GM18517 (cell line): Measurements from ENCODE around the gene SH3BGRL2.

Experiments
- ATAC-seq: cut with Tn5 transposase; IDR thresholded peaks from one replicate; pipeline ENCODE4 v1.9.1; 2021; ENCODE audit warnings: mild to moderate bottlenecking, moderate library complexity; ENCODE audit not compliant: unreplicated experiment

Gene SH3BGRL2

GRCh38 chr6:79630883-79631692 is at the start of gene SH3BGRL2:
TSS of gene SH3BGRL2 (plus strand) at chr6:79631329. CDS start at chr6:79631462, 133 bp downstream.
- peak; percentile 52 for ATAC-seq

- no peak for ATAC-seq
Measured at GRCh38 chr6:79584332-79584731, 46.8 kb upstream of the SH3BGRL2 start.

- no peak for ATAC-seq
Measured at GRCh38 chr6:79586548-79586947, 44.6 kb upstream of the SH3BGRL2 start.

- no peak for ATAC-seq
Measured at GRCh38 chr6:79589701-79590100, 41.4 kb upstream of the SH3BGRL2 start.

- ATAC-seq = no peak
Measured at GRCh38 chr6:79597155-79597554, 34.0 kb upstream of the SH3BGRL2 start.

- no peak for ATAC-seq
Measured at GRCh38 chr6:79598012-79598411, 33.1 kb upstream of the SH3BGRL2 start.

GRCh38 chr6:79599725-79600259 is 31.3 kb upstream of the SH3BGRL2 start:
- ATAC-seq = no peak

GRCh38 chr6:79600313-79600712 is 30.8 kb upstream of the SH3BGRL2 start:
- no peak for ATAC-seq

- ATAC-seq = no peak
Measured at GRCh38 chr6:79600812-79601609, 30.1 kb upstream of the SH3BGRL2 start.

- ATAC-seq = no peak
Measured at GRCh38 chr6:79602859-79603258, 28.3 kb upstream of the SH3BGRL2 start.

- no peak for ATAC-seq
Measured at GRCh38 chr6:79604583-79605037, 26.5 kb upstream of the SH3BGRL2 start.

GRCh38 chr6:79605061-79605460 is 26.1 kb upstream of the SH3BGRL2 start:
- no peak for ATAC-seq

GRCh38 chr6:79605968-79606764 is 25.0 kb upstream of the SH3BGRL2 start:
- ATAC-seq = no peak

- ATAC-seq = no peak
Measured at GRCh38 chr6:79607000-79607399, 24.1 kb upstream of the SH3BGRL2 start.

- ATAC-seq = no peak
Measured at GRCh38 chr6:79608334-79609224, 22.6 kb upstream of the SH3BGRL2 start.

GRCh38 chr6:79609225-79609595 is 21.9 kb upstream of the SH3BGRL2 start:
- no peak for ATAC-seq

GRCh38 chr6:79610306-79611009 is 20.7 kb upstream of the SH3BGRL2 start:
- ATAC-seq = no peak

- no peak for ATAC-seq
Measured at GRCh38 chr6:79612457-79612856, 18.7 kb upstream of the SH3BGRL2 start.

- ATAC-seq = no peak
Measured at GRCh38 chr6:79612918-79613317, 18.2 kb upstream of the SH3BGRL2 start.
